GM12878 (cell line): ENCODE results near the gene RANBP17. TPM values are rescaled to one million over a fixed set of nuclear protein-coding genes. Genes with fewer than 3 reads are reported as not detected.

Experiments used
- ATAC-seq: fragments of 200-7000 bp; cut with Tn5 transposase; 3 replicates; pipeline ENCODE4 v1.9.1; 2020; ENCODE audit warnings: mild to moderate bottlenecking, moderate library complexity
- BruUV-seq: library from RNA; stranded (reverse); fragments of 400-500 nt; replicated peaks from 2 replicates; lab custom pipeline; 2021; lab: Mats Ljungman, UMichigan
- CTCF ChIA-PET: fragments of 300-600 bp; sonication (Branson Sonifier 250); formaldehyde crosslinking; extraction: SDS; loops from one replicate; lab custom pipeline; 2021; ENCODE audit warnings: inconsistent platforms; lab: Yijun Ruan, JAX
- POLR2A ChIA-PET: fragments of 350-600 bp; formaldehyde crosslinking; extraction: SDS; loops from one replicate; lab custom pipeline; 2021; ENCODE audit warnings: inconsistent platforms; lab: Charles Lee
- RAD21 ChIA-PET: fragments of 300-600 bp; sonication (Branson Sonifier 250); formaldehyde crosslinking; loops from one replicate; lab custom pipeline; 2023; ENCODE audit warnings: antibody characterized with exemption; ENCODE audit not compliant: unreplicated experiment; lab: Charles Lee
- SMC1A ChIA-PET: fragments of 300-600 bp; sonication (Branson Sonifier 250); formaldehyde crosslinking; loops from one replicate; lab custom pipeline; 2023; ENCODE audit not compliant: unreplicated experiment, uncharacterized antibody; lab: Charles Lee
- DNase-seq: peaks from one replicate; pipeline ENCODE4 v3.0.0-alpha.2; 2011; ENCODE audit warnings: low read depth, low spot score
- FAIRE-seq: peaks from 3 replicates; lab custom pipeline; 2011; peaks lifted over from hg19 to GRCh38; lab: Jason Lieb, UNC
- H2AFZ ChIP-seq: 2 replicates; pipeline ENCODE4 v1.6.0; 2011; ENCODE audit warnings: low read depth, low read length, control low read depth; ENCODE audit not compliant: control insufficient read depth
- H3K27ac ChIP-seq: 2 replicates; pipeline ENCODE4 v1.5.1; 2011; ENCODE audit warnings: control low read depth; ENCODE audit not compliant: control insufficient read depth, insufficient read depth
- H3K27me3 ChIP-seq, 2 experiments: replicated peaks in 1 of 2; 2 replicates each; pipeline versions ENCODE4 v1.6.0 to v1.6.1; 2011; ENCODE audit warnings: low read length in 1 of 2; ENCODE audit not compliant: control insufficient read depth in 2 of 2, insufficient read depth in 2 of 2
- H3K36me3 ChIP-seq, 2 experiments: 2 replicates each; pipeline ENCODE4 v1.5.1; 2011; ENCODE audit warnings: low read length in 1 of 2; ENCODE audit not compliant: control insufficient read depth in 2 of 2, insufficient read depth in 2 of 2
- H3K4me1 ChIP-seq: 2 replicates; pipeline ENCODE4 v1.6.1; 2011; ENCODE audit warnings: mild to moderate bottlenecking, low read length, moderate library complexity, mixed read lengths; ENCODE audit not compliant: control insufficient read depth, insufficient read depth
- H3K4me2 ChIP-seq: 2 replicates; pipeline ENCODE4 v1.6.0; 2011; ENCODE audit warnings: control low read depth; ENCODE audit not compliant: control insufficient read depth, insufficient read depth
- H3K4me3 ChIP-seq: fragments of 200-600 bp; sonication (generic); 2 replicates; pipeline ENCODE4 v1.5.1; 2016
- H3K79me2 ChIP-seq: 2 replicates; pipeline ENCODE4 v1.6.0; 2011; ENCODE audit warnings: low read length; ENCODE audit not compliant: control insufficient read depth, insufficient read depth
- H3K9ac ChIP-seq: 2 replicates; pipeline ENCODE4 v1.8.0; 2011; ENCODE audit warnings: low read length, control low read depth, mixed read lengths; ENCODE audit not compliant: control insufficient read depth, insufficient read depth
- H3K9me3 ChIP-seq: replicated peaks from 3 replicates; pipeline ENCODE4 v1.5.1; 2011; ENCODE audit warnings: mild to moderate bottlenecking, low read length; ENCODE audit not compliant: control insufficient read depth, insufficient read depth
- H4K20me1 ChIP-seq: 2 replicates; pipeline ENCODE4 v1.6.0; 2011; ENCODE audit not compliant: control insufficient read depth, insufficient read depth
- BHLHE40 ChIP-seq, 2 experiments: fragments of 450-650 bp in 1 of 2; IDR thresholded peaks; 2 replicates each; pipeline ENCODE4 v1.6.1; 2011 to 2017; ENCODE audit warnings: low read depth in 2 of 2, borderline replicate concordance in 1 of 2, improper control_type of control experiment in 1 of 2, low read length in 1 of 2, mild to moderate bottlenecking in 1 of 2
- CBFB ChIP-seq: IDR thresholded peaks from 2 replicates; pipeline ENCODE4 v1.6.1; 2016; ENCODE audit warnings: antibody characterized with exemption, low read depth
- CHD2 ChIP-seq: IDR thresholded peaks from 2 replicates; pipeline ENCODE4 v1.6.1; 2011; ENCODE audit warnings: low read depth, low read length, improper control_type of control experiment, borderline replicate concordance
- EP300 ChIP-seq, 2 experiments: fragments of 150-350 bp in 1 of 2; IDR thresholded peaks; 2 replicates each; pipeline ENCODE4 v1.6.1; 2011 to 2012; ENCODE audit warnings: low read depth in 2 of 2, low read length in 2 of 2, borderline replicate concordance in 1 of 2, improper control_type of control experiment in 1 of 2, inconsistent platforms in 1 of 2; ENCODE audit not compliant: control insufficient read depth in 1 of 2
- HDGF ChIP-seq: fragments of 450-650 bp; IDR thresholded peaks from 2 replicates; pipeline ENCODE4 v1.6.1; 2016; ENCODE audit warnings: antibody characterized with exemption
- NFIC ChIP-seq: IDR thresholded peaks from 2 replicates; pipeline ENCODE4 v1.6.1; 2012; ENCODE audit warnings: low read depth, mild to moderate bottlenecking, inconsistent platforms, low read length, moderate library complexity
- PAX5 ChIP-seq: IDR thresholded peaks from 2 replicates; pipeline ENCODE4 v1.6.1; 2011; ENCODE audit warnings: low read depth, low read length, borderline replicate concordance
- POLR2AphosphoS2 ChIP-seq: IDR thresholded peaks from 2 replicates; pipeline ENCODE4 v1.6.1; 2011; ENCODE audit warnings: low read depth, mild to moderate bottlenecking, low read length, improper control_type of control experiment, moderate library complexity
- POU2F2 ChIP-seq: IDR thresholded peaks from 3 replicates; pipeline ENCODE4 v1.6.1; 2011; ENCODE audit warnings: low read depth, mild to moderate bottlenecking, low read length, borderline replicate concordance
- STAT1 ChIP-seq: fragments of 450-650 bp; conservative IDR thresholded peaks from 2 replicates; pipeline ENCODE4 v1.6.1; 2014; ENCODE audit warnings: antibody characterized with exemption, mild to moderate bottlenecking
- STAT3 ChIP-seq: IDR thresholded peaks from 2 replicates; pipeline ENCODE4 v1.6.1; 2011; ENCODE audit warnings: low read depth, low read length, improper control_type of control experiment
- TAF1 ChIP-seq: IDR thresholded peaks from 2 replicates; pipeline ENCODE4 v1.6.1; 2011; ENCODE audit warnings: mild to moderate bottlenecking, low read depth, low read length, borderline replicate concordance
- ZSCAN29 ChIP-seq: fragments of 450-650 bp; IDR thresholded peaks from 2 replicates; pipeline ENCODE4 v1.6.1; 2017; ENCODE audit warnings: mild to moderate bottlenecking, moderate library complexity
- WGBS: methylation state at CpG from one replicate; pipeline ENCODE4 v1.1.6; 2016; ENCODE audit warnings: low lambda C conversion rate; ENCODE audit not compliant: insufficient replicate concordance, insufficient coverage; ENCODE audit errors: missing lambda C conversion rate; 5-methylcytosine and 5-hydroxymethylcytosine counted together
- in situ Hi-C: fragments of 300-500 bp; cut with MboI; formaldehyde crosslinking; loops from 9 replicates; pipeline ENCODE4 v1.14.3; 2018; ENCODE audit warnings: mixed read lengths
- intact Hi-C: fragments of 100-400 bp; cut with micrococcal nuclease; formaldehyde crosslinking; loops from one replicate; pipeline ENCODE4 v1.14.2; 2022; ENCODE audit not compliant: unreplicated experiment
- polyA plus RNA-seq, 11 experiments: library from polyadenylated mRNA; depleted of rRNA in 4 of 11; unstranded in 6 of 11; stranded (reverse) in 5 of 11; fragments of >200 nt; fragmentation: Nextera tagmentation in 4 of 11; fragmentation: Illumina TruSeq in 1 of 11; extraction: Ambion mirVana in 4 of 11; extraction: Trizol in 1 of 11; gene quantifications; 1 replicate in 1 of 11; 2 replicates in 10 of 11; pipeline versions ENCODE4 v1.2.1 to v1.2.3, GENCODE V29; 2011 to 2016; ENCODE audit warnings: inconsistent platforms in 2 of 11, missing spikeins in 2 of 11, low read depth in 1 of 11
- total RNA-seq, 4 experiments: library from RNA; depleted of rRNA in 3 of 4; stranded (reverse); fragments of >200 nt in 3 of 4; fragmentation: Illumina TruSeq in 1 of 4; extraction: Trizol in 1 of 4; gene quantifications; 2 replicates each; pipeline versions ENCODE4 v1.2.1 to v1.2.3, GENCODE V29; 2013 to 2021
- TF ChIP-seq, protein P1 (sequence below): IDR thresholded peaks from 2 replicates; pipeline ENCODE4 v1.6.1; 2011; ENCODE audit warnings: borderline replicate concordance, low read depth, mild to moderate bottlenecking, moderate library complexity, mixed read lengths, low read length; ENCODE audit not compliant: insufficient read depth; ENCODE audit errors: extremely low read length
- TF ChIP-seq, protein P2 (sequence below): IDR thresholded peaks from 2 replicates; pipeline ENCODE4 v1.6.1; 2012; ENCODE audit warnings: improper control_type of control experiment, low read depth, low read length; ENCODE audit not compliant: insufficient replicate concordance

RANBP17 gene
- total and polyA plus RNA-seq, 10 of the 15 experiments (the other 5 are each of a cell fraction or from before 2014, with no cell fraction given) = 0.10 TPM; not detected in 9

DNA sequence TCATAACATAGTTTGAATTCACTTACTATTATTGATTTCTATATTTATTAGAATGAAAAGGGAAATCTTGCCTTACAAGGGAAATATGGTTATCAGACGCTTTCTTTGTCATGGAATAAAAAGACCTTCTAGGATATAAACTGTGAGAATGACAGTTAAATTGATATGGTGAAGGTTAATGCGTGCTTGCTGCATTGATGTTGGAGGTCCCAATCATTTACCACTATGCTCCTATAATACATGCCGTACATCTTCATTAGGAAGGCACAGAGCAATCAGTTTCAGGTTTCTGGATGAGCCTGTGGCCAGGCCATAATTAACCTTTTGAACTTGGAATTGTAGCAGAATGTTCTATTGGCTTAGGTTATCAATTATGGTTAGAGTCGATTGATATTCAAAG is 245.9 kb downstream of the RANBP17 start:
- FAIRE-seq (no peak), ATAC-seq (no peak), DNase-seq (no peak)
- WGBS = 38% methylated on average over 4 of the region's 4 CpGs
- intact Hi-C loops (no loop called here), in situ Hi-C loops (no loop called here)
- H4K20me1 ChIP-seq = no peaks in the 10 kb centered on the region
- H3K27ac ChIP-seq = no peak overlapping the region
- BruUV-seq = no TSS peak
- SMC1A ChIA-PET = interaction anchor here (0.6 kb wide), 1 partner anchor 918 kb away, joined by 4 read pairs; no protein-coding TSS in a partner anchor
- no peak overlapping the region for H3K4me3 ChIP-seq
- CTCF ChIA-PET = no interaction called here
- H3K9ac ChIP-seq = no peak overlapping the region
- POLR2A ChIA-PET = no interaction called here
- no peaks in the 10 kb centered on the region for H3K36me3 ChIP-seq
- H3K4me1 ChIP-seq = no peaks in the 10 kb centered on the region
- RAD21 ChIA-PET = no interaction called here
- no peaks in the 10 kb centered on the region for H3K27me3 ChIP-seq
- no peak overlapping the region for H2AFZ ChIP-seq
- no peak overlapping the region for H3K4me2 ChIP-seq
- H3K79me2 ChIP-seq = no peaks in the 10 kb centered on the region
- H3K9me3 ChIP-seq = no peaks in the 10 kb centered on the region
- TF ChIP-seq POU2F2 (no peak), CHD2 (no peak), EP300 (IDR thresholded peaks at IDR 0.05; ENCODE audit: borderline replicate concordance in 1 of 2, control insufficient read depth in 1 of 2, low read depth in 2 of 2, low read length in 2 of 2) (no peak), CBFB (no peak), HDGF (no peak), PAX5 (no peak), ZSCAN29 (no peak), BHLHE40 (IDR thresholded peaks at IDR 0.05; ENCODE audit: borderline replicate concordance in 1 of 2, low read depth in 2 of 2, low read length in 1 of 2) (no peak), TAF1 (no peak), STAT3 (no peak), POLR2AphosphoS2 (no peak), NFIC (no peak), STAT1 (no peak)
- TF ChIP-seq, protein P1, sequence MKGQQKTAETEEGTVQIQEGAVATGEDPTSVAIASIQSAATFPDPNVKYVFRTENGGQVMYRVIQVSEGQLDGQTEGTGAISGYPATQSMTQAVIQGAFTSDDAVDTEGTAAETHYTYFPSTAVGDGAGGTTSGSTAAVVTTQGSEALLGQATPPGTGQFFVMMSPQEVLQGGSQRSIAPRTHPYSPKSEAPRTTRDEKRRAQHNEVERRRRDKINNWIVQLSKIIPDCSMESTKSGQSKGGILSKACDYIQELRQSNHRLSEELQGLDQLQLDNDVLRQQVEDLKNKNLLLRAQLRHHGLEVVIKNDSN = no peak
- TF ChIP-seq, protein P2, sequence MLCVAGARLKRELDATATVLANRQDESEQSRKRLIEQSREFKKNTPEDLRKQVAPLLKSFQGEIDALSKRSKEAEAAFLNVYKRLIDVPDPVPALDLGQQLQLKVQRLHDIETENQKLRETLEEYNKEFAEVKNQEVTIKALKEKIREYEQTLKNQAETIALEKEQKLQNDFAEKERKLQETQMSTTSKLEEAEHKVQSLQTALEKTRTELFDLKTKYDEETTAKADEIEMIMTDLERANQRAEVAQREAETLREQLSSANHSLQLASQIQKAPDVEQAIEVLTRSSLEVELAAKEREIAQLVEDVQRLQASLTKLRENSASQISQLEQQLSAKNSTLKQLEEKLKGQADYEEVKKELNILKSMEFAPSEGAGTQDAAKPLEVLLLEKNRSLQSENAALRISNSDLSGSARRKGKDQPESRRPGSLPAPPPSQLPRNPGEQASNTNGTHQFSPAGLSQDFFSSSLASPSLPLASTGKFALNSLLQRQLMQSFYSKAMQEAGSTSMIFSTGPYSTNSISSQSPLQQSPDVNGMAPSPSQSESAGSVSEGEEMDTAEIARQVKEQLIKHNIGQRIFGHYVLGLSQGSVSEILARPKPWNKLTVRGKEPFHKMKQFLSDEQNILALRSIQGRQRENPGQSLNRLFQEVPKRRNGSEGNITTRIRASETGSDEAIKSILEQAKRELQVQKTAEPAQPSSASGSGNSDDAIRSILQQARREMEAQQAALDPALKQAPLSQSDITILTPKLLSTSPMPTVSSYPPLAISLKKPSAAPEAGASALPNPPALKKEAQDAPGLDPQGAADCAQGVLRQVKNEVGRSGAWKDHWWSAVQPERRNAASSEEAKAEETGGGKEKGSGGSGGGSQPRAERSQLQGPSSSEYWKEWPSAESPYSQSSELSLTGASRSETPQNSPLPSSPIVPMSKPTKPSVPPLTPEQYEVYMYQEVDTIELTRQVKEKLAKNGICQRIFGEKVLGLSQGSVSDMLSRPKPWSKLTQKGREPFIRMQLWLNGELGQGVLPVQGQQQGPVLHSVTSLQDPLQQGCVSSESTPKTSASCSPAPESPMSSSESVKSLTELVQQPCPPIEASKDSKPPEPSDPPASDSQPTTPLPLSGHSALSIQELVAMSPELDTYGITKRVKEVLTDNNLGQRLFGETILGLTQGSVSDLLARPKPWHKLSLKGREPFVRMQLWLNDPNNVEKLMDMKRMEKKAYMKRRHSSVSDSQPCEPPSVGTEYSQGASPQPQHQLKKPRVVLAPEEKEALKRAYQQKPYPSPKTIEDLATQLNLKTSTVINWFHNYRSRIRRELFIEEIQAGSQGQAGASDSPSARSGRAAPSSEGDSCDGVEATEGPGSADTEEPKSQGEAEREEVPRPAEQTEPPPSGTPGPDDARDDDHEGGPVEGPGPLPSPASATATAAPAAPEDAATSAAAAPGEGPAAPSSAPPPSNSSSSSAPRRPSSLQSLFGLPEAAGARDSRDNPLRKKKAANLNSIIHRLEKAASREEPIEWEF = no peak
